C4-2B (cell line): ENCODE data around the gene MKNK1.

Experiments used
- H3K27ac ChIP-seq: fragments of 450-650 bp; 2 replicates; pipeline ENCODE4 v1.5.1; 2017
- ZFX ChIP-seq: fragments of 450-650 bp; IDR thresholded peaks from 2 replicates; pipeline ENCODE4 v1.6.1; 2017
- TF ChIP-seq, protein P1 (sequence below): fragments of 450-650 bp; conservative IDR thresholded peaks from 2 replicates; pipeline ENCODE4 v1.5.1; 2017; ENCODE audit warnings: mild to moderate bottlenecking

Gene MKNK1

DNA sequence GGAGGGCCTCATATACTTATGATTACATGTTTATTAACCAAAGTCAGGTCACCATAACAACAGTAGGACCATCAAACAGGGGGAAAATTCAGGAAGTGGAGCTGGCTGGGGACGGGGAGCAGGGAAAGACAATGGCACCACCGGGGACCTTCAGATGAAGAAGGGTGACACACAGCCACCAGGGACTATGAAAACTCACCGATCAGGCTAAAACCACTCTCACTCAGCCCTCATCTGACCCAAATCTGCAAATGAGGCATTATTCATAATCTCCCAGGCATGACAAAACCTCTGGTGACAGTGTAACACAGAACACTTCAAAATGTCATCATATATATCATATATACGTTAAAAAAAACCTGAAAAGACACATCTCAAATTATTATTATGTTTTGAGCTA, 11.2 kb downstream of the MKNK1 start:
- no peak for TF ChIP-seq ZFX
- TF ChIP-seq, protein P1, sequence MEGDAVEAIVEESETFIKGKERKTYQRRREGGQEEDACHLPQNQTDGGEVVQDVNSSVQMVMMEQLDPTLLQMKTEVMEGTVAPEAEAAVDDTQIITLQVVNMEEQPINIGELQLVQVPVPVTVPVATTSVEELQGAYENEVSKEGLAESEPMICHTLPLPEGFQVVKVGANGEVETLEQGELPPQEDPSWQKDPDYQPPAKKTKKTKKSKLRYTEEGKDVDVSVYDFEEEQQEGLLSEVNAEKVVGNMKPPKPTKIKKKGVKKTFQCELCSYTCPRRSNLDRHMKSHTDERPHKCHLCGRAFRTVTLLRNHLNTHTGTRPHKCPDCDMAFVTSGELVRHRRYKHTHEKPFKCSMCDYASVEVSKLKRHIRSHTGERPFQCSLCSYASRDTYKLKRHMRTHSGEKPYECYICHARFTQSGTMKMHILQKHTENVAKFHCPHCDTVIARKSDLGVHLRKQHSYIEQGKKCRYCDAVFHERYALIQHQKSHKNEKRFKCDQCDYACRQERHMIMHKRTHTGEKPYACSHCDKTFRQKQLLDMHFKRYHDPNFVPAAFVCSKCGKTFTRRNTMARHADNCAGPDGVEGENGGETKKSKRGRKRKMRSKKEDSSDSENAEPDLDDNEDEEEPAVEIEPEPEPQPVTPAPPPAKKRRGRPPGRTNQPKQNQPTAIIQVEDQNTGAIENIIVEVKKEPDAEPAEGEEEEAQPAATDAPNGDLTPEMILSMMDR, result no peak
- H3K27ac ChIP-seq, result no peak overlapping the region

DNA sequence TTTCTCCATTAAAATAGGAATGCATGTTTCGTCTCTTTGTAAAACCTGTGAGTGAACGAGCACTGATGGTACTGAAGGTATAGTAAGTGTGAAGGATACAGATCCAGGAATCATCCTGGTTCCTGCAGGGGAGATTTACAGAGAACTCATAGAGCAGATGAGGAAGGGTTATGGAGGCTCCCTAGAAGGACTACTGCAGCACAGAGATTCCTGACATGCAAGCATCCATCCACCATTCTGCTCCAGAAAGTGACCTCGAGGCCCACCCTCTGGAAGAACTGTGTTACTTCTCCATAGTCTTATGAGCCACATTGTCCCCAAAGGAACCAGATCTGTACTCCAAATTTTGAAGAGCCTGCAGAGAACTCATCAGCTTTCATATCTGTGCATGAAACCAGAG, 14.5 kb downstream of the MKNK1 start:
- TF ChIP-seq ZFX, result no peak
- TF ChIP-seq, protein P1, result no peak
- no peak overlapping the region for H3K27ac ChIP-seq

DNA sequence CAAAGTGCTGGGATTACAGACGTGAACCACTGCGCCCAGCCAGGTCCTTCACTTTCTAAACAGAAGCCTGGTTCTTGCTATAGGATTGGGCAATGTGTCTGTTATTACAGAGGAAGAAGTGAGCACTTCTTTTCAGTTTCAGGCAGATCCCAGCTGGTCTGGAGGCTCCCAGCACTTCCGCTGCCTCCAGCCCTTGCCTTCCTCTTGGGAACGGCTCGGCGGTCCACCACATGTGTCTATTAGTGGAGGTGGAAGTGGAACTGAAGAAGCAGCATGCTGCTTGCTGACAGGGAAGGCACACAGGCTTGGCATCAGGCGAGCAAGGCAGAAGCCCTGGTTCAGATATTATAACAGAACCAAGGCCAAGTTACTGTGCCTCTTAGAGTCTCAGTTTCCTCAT, 17.0 kb downstream of the MKNK1 start:
- TF ChIP-seq, protein P1, result no peak
- no peak for TF ChIP-seq ZFX
- H3K27ac ChIP-seq, result no peak overlapping the region

DNA sequence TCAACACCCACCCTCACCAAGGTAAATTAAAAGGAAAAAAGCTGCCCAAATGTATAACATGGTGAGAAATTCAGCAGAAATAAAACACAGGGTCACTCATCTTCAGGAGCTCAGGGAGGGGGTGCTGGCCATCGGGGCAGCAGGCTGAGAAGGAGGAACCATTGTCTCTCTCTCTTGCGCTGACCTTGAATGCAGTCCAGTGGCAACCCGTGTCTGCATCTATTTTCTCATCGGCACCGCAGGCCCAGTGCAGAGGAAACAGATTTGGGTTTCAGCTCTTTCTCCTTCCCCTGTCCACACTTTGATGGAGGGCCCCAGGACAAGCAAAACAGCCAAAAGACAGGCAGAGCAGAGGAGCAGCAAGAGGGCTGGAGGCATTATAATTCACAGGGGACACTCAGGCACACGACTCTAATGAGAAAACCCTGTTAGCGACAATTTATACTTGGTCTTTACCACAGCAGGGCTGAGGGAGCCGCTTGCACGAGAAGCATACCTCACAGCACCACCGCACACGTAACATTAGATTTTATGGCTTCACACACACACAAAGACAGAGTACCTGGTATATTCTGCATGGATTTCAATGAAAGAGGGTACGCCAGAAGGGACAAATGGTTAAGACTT, 18.6 kb downstream of the MKNK1 start:
- TF ChIP-seq ZFX, result no peak
- TF ChIP-seq, protein P1, result no peak
- no peak overlapping the region for H3K27ac ChIP-seq

DNA sequence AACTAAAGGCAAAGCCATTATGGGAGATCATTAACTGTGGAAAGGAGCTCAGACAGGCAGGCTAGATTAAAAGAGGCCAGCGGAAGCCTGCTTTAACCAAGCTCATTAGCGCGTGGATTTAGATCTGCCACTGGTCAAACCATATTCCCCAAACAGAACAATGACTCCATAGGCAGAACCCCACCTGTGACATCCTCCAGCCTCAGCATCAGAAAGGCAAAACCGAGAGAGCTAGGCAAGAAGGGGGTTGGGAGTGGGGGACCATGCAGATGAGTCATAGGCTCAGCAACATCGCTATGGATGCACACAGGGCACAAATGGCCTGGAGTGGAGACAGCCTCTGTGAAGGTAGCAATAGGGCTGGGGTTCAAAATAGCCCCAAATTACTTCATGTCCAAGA, 20.6 kb downstream of the MKNK1 start:
- no peak overlapping the region for H3K27ac ChIP-seq
- no peak for TF ChIP-seq ZFX
- TF ChIP-seq, protein P1, result no peak

DNA sequence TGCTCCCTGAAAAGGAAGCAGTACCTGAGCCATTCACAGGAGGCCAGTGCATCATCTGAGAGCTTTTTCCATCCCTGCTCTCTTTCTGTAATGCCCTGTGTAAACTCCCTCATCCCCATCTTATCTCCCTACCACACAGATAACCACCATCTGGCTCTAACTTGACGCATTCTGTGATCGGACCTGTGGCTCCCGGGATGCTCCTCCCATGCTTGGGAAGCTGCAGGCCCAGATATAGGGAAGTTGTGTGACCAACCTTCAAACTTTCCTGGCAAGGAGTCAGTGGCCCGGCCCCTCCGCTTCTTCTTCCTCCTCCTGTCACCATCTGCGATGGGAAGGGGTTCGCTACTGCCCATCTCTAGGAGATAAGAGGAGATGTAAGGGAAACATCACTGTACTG, 21.1 kb downstream of the MKNK1 start:
- no peak for TF ChIP-seq ZFX
- TF ChIP-seq, protein P1, result no peak

DNA sequence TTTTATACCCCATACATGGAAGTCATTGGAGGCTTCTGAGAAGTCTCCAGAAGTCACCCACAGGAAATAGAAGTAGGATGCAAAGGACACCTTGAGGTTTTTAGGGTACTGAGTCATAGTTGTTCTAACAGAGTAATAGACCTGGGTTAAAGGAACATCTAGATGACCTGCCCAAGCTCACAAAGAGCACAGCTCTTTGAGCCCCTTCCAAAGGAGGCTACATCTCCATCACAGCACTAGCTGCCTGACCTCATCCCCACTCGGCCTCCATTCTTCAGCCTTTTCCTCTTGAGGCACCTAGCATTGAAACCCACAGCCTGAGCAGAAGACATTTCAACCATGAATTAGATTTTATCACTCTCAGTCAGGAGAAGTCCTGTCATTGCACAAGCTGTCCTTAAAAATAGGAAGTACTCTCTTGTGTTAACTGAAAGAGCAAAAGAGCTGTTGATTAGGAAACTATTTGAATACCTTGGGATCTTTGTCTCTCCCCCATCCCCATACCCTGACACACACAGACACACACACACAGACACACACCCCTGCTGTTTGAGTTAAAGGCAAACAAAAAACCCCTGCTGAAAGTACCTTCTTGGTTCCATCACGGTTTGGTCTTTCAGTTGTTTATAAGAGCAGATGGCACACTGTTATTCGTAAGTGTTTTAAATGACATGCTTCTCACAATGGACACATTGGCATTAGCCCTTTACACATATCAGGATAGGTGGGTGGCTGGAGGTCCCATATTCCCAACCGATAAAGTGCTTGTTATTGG, 22.2 kb downstream of the MKNK1 start:
- TF ChIP-seq ZFX, result no peak
- TF ChIP-seq, protein P1, result no peak
- H3K27ac ChIP-seq, result no peak overlapping the region

More for the DNA sequence above, 21.1 kb downstream of the MKNK1 start:
- H3K27ac ChIP-seq, result no peak overlapping the region
